ENCODE measurements around the gene GJD3. TPM values are rescaled to one million over a fixed set of nuclear protein-coding genes. Genes with fewer than 3 reads are reported as not detected.
"Not testable (repeated sequence)": the region's sequence is repeated elsewhere in the genome, so short reads cannot be mapped to it uniquely, and the experiment has no call there.

The GJD3 gene
- total RNA-seq, 1 experiment from 2014 or later: not detected

GRCh38 chr17:40372031-40372430 is 7.5 kb upstream of the GJD3 start:
- in situ Hi-C loops (cut with HindIII; ENCODE audit: low pct_unique_long_range_greater_than_20kb, low sequenced_read_pairs): no loop called here
- DNase-seq (ENCODE audit: low read depth): no peak

- in situ Hi-C loops (cut with HindIII; ENCODE audit: low pct_unique_long_range_greater_than_20kb, low sequenced_read_pairs): no loop called here
- DNase-seq (ENCODE audit: low read depth): no peak
Observed at GRCh38 chr17:40371261-40371929, 6.9 kb upstream of the GJD3 start.

GRCh38 chr17:40369923-40370322 is 5.4 kb upstream of the GJD3 start:
- in situ Hi-C loops (cut with HindIII; ENCODE audit: low pct_unique_long_range_greater_than_20kb, low sequenced_read_pairs): no loop called here
- no peak for DNase-seq (ENCODE audit: low read depth)

GRCh38 chr17:40367728-40368127 is 3.2 kb upstream of the GJD3 start:
- in situ Hi-C loops (cut with HindIII; ENCODE audit: low pct_unique_long_range_greater_than_20kb, low sequenced_read_pairs); DNase-seq (ENCODE audit: low read depth): not testable (repeated sequence)

GRCh38 chr17:40366861-40367518 is 2.5 kb upstream of the GJD3 start:
- in situ Hi-C loops (cut with HindIII; ENCODE audit: low pct_unique_long_range_greater_than_20kb, low sequenced_read_pairs): no loop called here
- no peak for DNase-seq (ENCODE audit: low read depth)

- in situ Hi-C loops (cut with HindIII; ENCODE audit: low pct_unique_long_range_greater_than_20kb, low sequenced_read_pairs): no loop called here
- no peak for DNase-seq (ENCODE audit: low read depth)
Observed at GRCh38 chr17:40366076-40366860, 1.7 kb upstream of the GJD3 start.

GRCh38 chr17:40364906-40365305 is 369 bp upstream of the GJD3 start:
- in situ Hi-C loops (cut with HindIII; ENCODE audit: low pct_unique_long_range_greater_than_20kb, low sequenced_read_pairs): no loop called here
- DNase-seq (ENCODE audit: low read depth): no peak

- DNase-seq (ENCODE audit: low read depth): peak; percentile 61
Observed at GRCh38 chr17:40363111-40363827, 1.3 kb downstream of the GJD3 start.

GRCh38 chr17:40362696-40363110 is 1.8 kb downstream of the GJD3 start:
- in situ Hi-C loops (cut with HindIII; ENCODE audit: low pct_unique_long_range_greater_than_20kb, low sequenced_read_pairs): no loop called here
- DNase-seq (ENCODE audit: low read depth): peak; percentile 80

More at GRCh38 chr17:40363111-40363827, 1.3 kb downstream of the GJD3 start:
- in situ Hi-C loops (cut with HindIII; ENCODE audit: low pct_unique_long_range_greater_than_20kb, low sequenced_read_pairs): no loop called here

- in situ Hi-C loops (cut with HindIII; ENCODE audit: low pct_unique_long_range_greater_than_20kb, low sequenced_read_pairs): no loop called here
- DNase-seq (ENCODE audit: low read depth): no peak
Observed at GRCh38 chr17:40361925-40362695, 2.4 kb downstream of the GJD3 start.

GRCh38 chr17:40361063-40361924 is 3.2 kb downstream of the GJD3 start:
- in situ Hi-C loops (cut with HindIII; ENCODE audit: low pct_unique_long_range_greater_than_20kb, low sequenced_read_pairs): no loop called here
- DNase-seq (ENCODE audit: low read depth): no peak

- no peak for DNase-seq (ENCODE audit: low read depth)
- in situ Hi-C loops (cut with HindIII; ENCODE audit: low pct_unique_long_range_greater_than_20kb, low sequenced_read_pairs): no loop called here
Observed at GRCh38 chr17:40360091-40360490, 4.4 kb downstream of the GJD3 start.

- in situ Hi-C loops (cut with HindIII; ENCODE audit: low pct_unique_long_range_greater_than_20kb, low sequenced_read_pairs): no loop called here
- DNase-seq (ENCODE audit: low read depth): peak; percentile 69
Observed at GRCh38 chr17:40358323-40359038, 6.1 kb downstream of the GJD3 start.

- in situ Hi-C loops (cut with HindIII; ENCODE audit: low pct_unique_long_range_greater_than_20kb, low sequenced_read_pairs): no loop called here
- DNase-seq (ENCODE audit: low read depth): no peak
Observed at GRCh38 chr17:40356990-40357881, 7.3 kb downstream of the GJD3 start.

All from Caki2 (cell line).